ENCODE measurements around the gene LCLAT1. TPM values are rescaled to one million over a fixed set of nuclear protein-coding genes. Genes with fewer than 3 reads are reported as not detected.

LCLAT1 gene
- total and polyA plus RNA-seq, 2 donors (not counting 1 experiment from before 2014, with no cell fraction given), result 5.1 to 21.9 TPM

GRCh38 chr2:30684026-30684425 lies 237.0 kb downstream of the LCLAT1 start:
- H3K27ac ChIP-seq (ENCODE audit: low read length in 2 of 2), result no peak overlapping the region
- Mint-ChIP-seq H3K27me3 (no peaks in the 10 kb centered on the region), H3K9me3 (ENCODE audit: insufficient read depth) (no peaks in the 10 kb centered on the region), H3K4me3 (no peak overlapping the region), H3K27ac (no peak overlapping the region), H3K4me1 (peaks cover 12% of the 10 kb centered on the region)
- no peaks in the 10 kb centered on the region for H3K36me3 ChIP-seq (replicated peaks in 1 of 2; ENCODE audit: control extremely low read depth in 1 of 2, control insufficient read depth in 1 of 2, extremely low read depth in 1 of 2, insufficient read depth in 2 of 2, low read length in 1 of 2)
- intact Hi-C loops (cut with micrococcal nuclease), result no loop called here
- ChIA-PET CTCF (interaction anchor here (1.8 kb wide), 1 partner anchor 181 kb away, joined by 6 read pairs; no protein-coding TSS in a partner anchor), POLR2A (no interaction called here)
- H3K4me3 ChIP-seq (ENCODE audit: control extremely low read depth in 1 of 5, extremely low read depth in 1 of 5, insufficient read depth in 1 of 5, low read depth in 2 of 5, low read length in 4 of 5), result no peak overlapping the region
- 97% methylated on average over 7 of the region's 8 CpGs for WGBS (ENCODE audit: insufficient coverage)
- no peak for ATAC-seq (ENCODE audit: low read depth)
- H4K20me1 ChIP-seq (ENCODE audit: control insufficient read depth, insufficient read depth, low read length, poor library complexity, severe bottlenecking), result no peaks in the 10 kb centered on the region
- H3K9ac ChIP-seq (ENCODE audit: low read length), result no peak overlapping the region
- H3K4me2 ChIP-seq (replicated peaks; ENCODE audit: low read depth, low read length, poor library complexity, severe bottlenecking), result no peak overlapping the region
- no peaks in the 10 kb centered on the region for H3K27me3 ChIP-seq (replicated peaks in 1 of 4; ENCODE audit: control extremely low read depth in 1 of 4, control insufficient read depth in 3 of 4, insufficient read depth in 4 of 4, low read length in 3 of 4)
- no peaks in the 10 kb centered on the region for H3K9me3 ChIP-seq (ENCODE audit: control extremely low read depth in 1 of 3, control insufficient read depth in 2 of 3, insufficient read depth in 1 of 3, low read length in 2 of 3)
- no peaks in the 10 kb centered on the region for H3K79me2 ChIP-seq (ENCODE audit: control insufficient read depth, insufficient read depth, low read length)
- DNase-seq, result no peak
- peak overlapping the region; percentile 67 for H2AFZ ChIP-seq (ENCODE audit: insufficient read depth, low read depth, low read length, poor library complexity, severe bottlenecking)
- TF ChIP-seq CTCF (IDR thresholded peaks at IDR 0.05), result no peak
- H3K4me1 ChIP-seq (ENCODE audit: control insufficient read depth in 2 of 2, insufficient read depth in 2 of 2, low read length in 2 of 2), result peaks cover 6 to 13% of the 10 kb centered on the region in 2 donors

- Histone ChIP-seq H3K4me3 (ENCODE audit: control extremely low read depth in 1 of 5, extremely low read depth in 1 of 5, insufficient read depth in 1 of 5, low read depth in 2 of 5, low read length in 4 of 5) (no peak overlapping the region), H3K9me3 (ENCODE audit: control extremely low read depth in 1 of 3, control insufficient read depth in 2 of 3, insufficient read depth in 1 of 3, low read length in 2 of 3) (no peaks in the 10 kb centered on the region), H3K79me2 (ENCODE audit: control insufficient read depth, insufficient read depth, low read length) (no peaks in the 10 kb centered on the region), H3K27ac (ENCODE audit: low read length in 2 of 2) (no peak overlapping the region), H3K4me1 (ENCODE audit: control insufficient read depth in 2 of 2, insufficient read depth in 2 of 2, low read length in 2 of 2) (peaks cover 6 to 13% of the 10 kb centered on the region in 2 donors), H3K36me3 (replicated peaks in 1 of 2; ENCODE audit: control extremely low read depth in 1 of 2, control insufficient read depth in 1 of 2, extremely low read depth in 1 of 2, insufficient read depth in 2 of 2, low read length in 1 of 2) (no peaks in the 10 kb centered on the region), H3K4me2 (replicated peaks; ENCODE audit: low read depth, low read length, poor library complexity, severe bottlenecking) (no peak overlapping the region), H3K9ac (ENCODE audit: low read length) (no peak overlapping the region), H3K27me3 (replicated peaks in 1 of 4; ENCODE audit: control extremely low read depth in 1 of 4, control insufficient read depth in 3 of 4, insufficient read depth in 4 of 4, low read length in 3 of 4) (no peaks in the 10 kb centered on the region), H4K20me1 (ENCODE audit: control insufficient read depth, insufficient read depth, low read length, poor library complexity, severe bottlenecking) (no peaks in the 10 kb centered on the region), H2AFZ (ENCODE audit: insufficient read depth, low read depth, low read length, poor library complexity, severe bottlenecking) (no peak overlapping the region)
- ATAC-seq (ENCODE audit: low read depth), result no peak
- ChIA-PET CTCF (no interaction called here), POLR2A (no interaction called here)
- DNase-seq, result no peak
- TF ChIP-seq CTCF (IDR thresholded peaks at IDR 0.05) (no peak), EZH2 (IDR thresholded peaks at IDR 0.05; ENCODE audit: borderline replicate concordance, insufficient read depth, low read depth, low read length, poor library complexity, severe bottlenecking) (no peak)
- 100% methylated on average over 2 of the region's 5 CpGs for WGBS (ENCODE audit: insufficient coverage)
- H3K27ac Mint-ChIP-seq, result no peak overlapping the region
- intact Hi-C loops (cut with micrococcal nuclease), result no loop called here
- H3K27me3 Mint-ChIP-seq, result no peaks in the 10 kb centered on the region
- peaks cover 12% of the 10 kb centered on the region for H3K4me1 Mint-ChIP-seq
- H3K4me3 Mint-ChIP-seq, result no peak overlapping the region
- no peaks in the 10 kb centered on the region for H3K9me3 Mint-ChIP-seq (ENCODE audit: insufficient read depth)
Observed at GRCh38 chr2:30684516-30684915, 237.5 kb downstream of the LCLAT1 start.

All from B cell (primary cell).